ENCODE results near the gene INS. TPM values are rescaled to one million over a fixed set of nuclear protein-coding genes. Genes with fewer than 3 reads are reported as not detected.

The INS gene
- total and polyA plus RNA-seq, 4 donors: 0.16 to 0.37 TPM; not detected in 2

GRCh38 chr11:2186669-2187279 lies 25.8 kb upstream of the INS start:
- WGBS: 36% methylated on average over 21 of the region's 21 CpGs
- Histone ChIP-seq H3K9me3 (ENCODE audit: control insufficient read depth in 4 of 4, low read length in 3 of 4) (no peaks in the 10 kb centered on the region), H3K9ac (ENCODE audit: low read depth in 1 of 2, low read length in 2 of 2) (no peak overlapping the region), H3K4me1 (ENCODE audit: control insufficient read depth in 4 of 4, insufficient read depth in 4 of 4, low read length in 3 of 4) (no peaks in the 10 kb centered on the region), H3K36me3 (ENCODE audit: control insufficient read depth in 4 of 4, insufficient read depth in 3 of 4, low read depth in 1 of 4, low read length in 3 of 4) (no peaks in the 10 kb centered on the region), H3K27me3 (ENCODE audit: control insufficient read depth in 4 of 4, insufficient read depth in 4 of 4, low read length in 3 of 4) (peaks cover 0 to 5% (median 3%) of the 10 kb centered on the region in 4 donors), H3K27ac (ENCODE audit: low read depth in 1 of 2, low read length in 2 of 2) (no peak overlapping the region), H3K4me3 (ENCODE audit: low read depth in 1 of 3, low read length in 3 of 3) (no peak overlapping the region)
- DNase-seq (ENCODE audit: low spot score): peak; percentile 44
- TF ChIP-seq, protein P1, sequence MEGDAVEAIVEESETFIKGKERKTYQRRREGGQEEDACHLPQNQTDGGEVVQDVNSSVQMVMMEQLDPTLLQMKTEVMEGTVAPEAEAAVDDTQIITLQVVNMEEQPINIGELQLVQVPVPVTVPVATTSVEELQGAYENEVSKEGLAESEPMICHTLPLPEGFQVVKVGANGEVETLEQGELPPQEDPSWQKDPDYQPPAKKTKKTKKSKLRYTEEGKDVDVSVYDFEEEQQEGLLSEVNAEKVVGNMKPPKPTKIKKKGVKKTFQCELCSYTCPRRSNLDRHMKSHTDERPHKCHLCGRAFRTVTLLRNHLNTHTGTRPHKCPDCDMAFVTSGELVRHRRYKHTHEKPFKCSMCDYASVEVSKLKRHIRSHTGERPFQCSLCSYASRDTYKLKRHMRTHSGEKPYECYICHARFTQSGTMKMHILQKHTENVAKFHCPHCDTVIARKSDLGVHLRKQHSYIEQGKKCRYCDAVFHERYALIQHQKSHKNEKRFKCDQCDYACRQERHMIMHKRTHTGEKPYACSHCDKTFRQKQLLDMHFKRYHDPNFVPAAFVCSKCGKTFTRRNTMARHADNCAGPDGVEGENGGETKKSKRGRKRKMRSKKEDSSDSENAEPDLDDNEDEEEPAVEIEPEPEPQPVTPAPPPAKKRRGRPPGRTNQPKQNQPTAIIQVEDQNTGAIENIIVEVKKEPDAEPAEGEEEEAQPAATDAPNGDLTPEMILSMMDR (IDR thresholded peaks at IDR 0.05; ENCODE audit: low read depth, low read length, missing input control): peak; percentile 48
- no peak for TF ChIP-seq SP1 (IDR thresholded peaks at IDR 0.05)
- TF ChIP-seq GABPA (IDR thresholded peaks at IDR 0.05 in 1 of 2, conservative IDR thresholded peaks at IDR 0.05 in 1 of 2): no peak
- no peak for TF ChIP-seq YY1 (IDR thresholded peaks at IDR 0.05)
- TF ChIP-seq TAF1 (conservative IDR thresholded peaks at IDR 0.05): no peak
- peak; percentile 44 to 60 for TF ChIP-seq RAD21 (IDR thresholded peaks at IDR 0.05)
- TF ChIP-seq, protein P2, sequence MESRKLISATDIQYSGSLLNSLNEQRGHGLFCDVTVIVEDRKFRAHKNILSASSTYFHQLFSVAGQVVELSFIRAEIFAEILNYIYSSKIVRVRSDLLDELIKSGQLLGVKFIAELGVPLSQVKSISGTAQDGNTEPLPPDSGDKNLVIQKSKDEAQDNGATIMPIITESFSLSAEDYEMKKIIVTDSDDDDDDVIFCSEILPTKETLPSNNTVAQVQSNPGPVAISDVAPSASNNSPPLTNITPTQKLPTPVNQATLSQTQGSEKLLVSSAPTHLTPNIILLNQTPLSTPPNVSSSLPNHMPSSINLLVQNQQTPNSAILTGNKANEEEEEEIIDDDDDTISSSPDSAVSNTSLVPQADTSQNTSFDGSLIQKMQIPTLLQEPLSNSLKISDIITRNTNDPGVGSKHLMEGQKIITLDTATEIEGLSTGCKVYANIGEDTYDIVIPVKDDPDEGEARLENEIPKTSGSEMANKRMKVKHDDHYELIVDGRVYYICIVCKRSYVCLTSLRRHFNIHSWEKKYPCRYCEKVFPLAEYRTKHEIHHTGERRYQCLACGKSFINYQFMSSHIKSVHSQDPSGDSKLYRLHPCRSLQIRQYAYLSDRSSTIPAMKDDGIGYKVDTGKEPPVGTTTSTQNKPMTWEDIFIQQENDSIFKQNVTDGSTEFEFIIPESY (IDR thresholded peaks at IDR 0.05): no peak

DNA sequence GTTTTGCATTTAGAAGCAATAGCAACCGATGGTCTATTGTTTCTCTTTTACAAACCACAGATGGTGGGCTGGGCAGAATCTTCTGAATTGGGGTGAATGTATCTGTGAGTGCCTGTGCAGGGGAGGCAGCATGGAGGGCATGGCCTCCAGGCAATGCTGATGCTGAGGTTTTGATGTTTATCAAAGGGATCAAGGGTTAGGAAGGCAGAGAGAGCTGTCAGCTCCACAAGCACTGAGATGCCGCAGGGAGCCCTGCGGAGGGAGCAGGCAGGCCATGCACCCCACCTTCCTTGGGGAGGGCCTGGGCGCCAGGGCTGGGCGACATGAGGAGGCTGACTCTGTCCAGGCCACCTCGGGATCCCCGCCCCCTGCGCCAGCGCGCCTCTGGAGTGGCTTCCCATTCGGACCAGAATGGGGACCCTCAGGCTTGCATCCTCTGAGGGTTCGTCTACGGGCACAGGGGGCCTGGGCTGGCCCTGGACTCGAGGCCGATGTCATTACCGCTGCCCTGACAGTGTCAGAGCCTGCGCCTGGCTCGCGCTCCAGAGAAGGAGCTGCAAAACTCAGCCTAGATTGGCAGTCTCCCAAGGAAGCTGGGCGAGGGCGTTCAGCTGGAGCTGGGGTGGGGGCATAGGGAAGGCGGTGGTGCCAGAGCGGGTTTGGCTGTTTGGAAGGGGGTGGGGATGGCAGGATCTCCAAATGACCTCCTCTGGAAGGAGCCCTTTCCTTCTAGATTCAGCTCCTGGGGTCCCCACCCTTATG lies 24.5 kb upstream of the INS start:
- no peak for TF ChIP-seq NR2F2 (IDR thresholded peaks at IDR 0.05)
- TF ChIP-seq EGR1 (IDR thresholded peaks at IDR 0.05; ENCODE audit: low read depth in 2 of 2): no peak
- TF ChIP-seq HNF4G (IDR thresholded peaks at IDR 0.05): no peak
- no peak for TF ChIP-seq RXRA (IDR thresholded peaks at IDR 0.05)
- TF ChIP-seq FOXA2 (IDR thresholded peaks at IDR 0.05): no peak
- TF ChIP-seq, protein P3, sequence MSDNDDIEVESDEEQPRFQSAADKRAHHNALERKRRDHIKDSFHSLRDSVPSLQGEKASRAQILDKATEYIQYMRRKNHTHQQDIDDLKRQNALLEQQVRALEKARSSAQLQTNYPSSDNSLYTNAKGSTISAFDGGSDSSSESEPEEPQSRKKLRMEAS (IDR thresholded peaks at IDR 0.05): no peak
- no peak for TF ChIP-seq HNF4A (conservative IDR thresholded peaks at IDR 0.05)
- no peak for TF ChIP-seq RAD21 (IDR thresholded peaks at IDR 0.05)
- no peak for TF ChIP-seq SP1 (IDR thresholded peaks at IDR 0.05)
- no peak for TF ChIP-seq YY1 (IDR thresholded peaks at IDR 0.05)
- TF ChIP-seq, protein P4, sequence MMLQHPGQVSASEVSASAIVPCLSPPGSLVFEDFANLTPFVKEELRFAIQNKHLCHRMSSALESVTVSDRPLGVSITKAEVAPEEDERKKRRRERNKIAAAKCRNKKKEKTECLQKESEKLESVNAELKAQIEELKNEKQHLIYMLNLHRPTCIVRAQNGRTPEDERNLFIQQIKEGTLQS (IDR thresholded peaks at IDR 0.05): no peak
- TF ChIP-seq GABPA (IDR thresholded peaks at IDR 0.05 in 1 of 2, conservative IDR thresholded peaks at IDR 0.05 in 1 of 2): no peak
- TF ChIP-seq, protein P5, sequence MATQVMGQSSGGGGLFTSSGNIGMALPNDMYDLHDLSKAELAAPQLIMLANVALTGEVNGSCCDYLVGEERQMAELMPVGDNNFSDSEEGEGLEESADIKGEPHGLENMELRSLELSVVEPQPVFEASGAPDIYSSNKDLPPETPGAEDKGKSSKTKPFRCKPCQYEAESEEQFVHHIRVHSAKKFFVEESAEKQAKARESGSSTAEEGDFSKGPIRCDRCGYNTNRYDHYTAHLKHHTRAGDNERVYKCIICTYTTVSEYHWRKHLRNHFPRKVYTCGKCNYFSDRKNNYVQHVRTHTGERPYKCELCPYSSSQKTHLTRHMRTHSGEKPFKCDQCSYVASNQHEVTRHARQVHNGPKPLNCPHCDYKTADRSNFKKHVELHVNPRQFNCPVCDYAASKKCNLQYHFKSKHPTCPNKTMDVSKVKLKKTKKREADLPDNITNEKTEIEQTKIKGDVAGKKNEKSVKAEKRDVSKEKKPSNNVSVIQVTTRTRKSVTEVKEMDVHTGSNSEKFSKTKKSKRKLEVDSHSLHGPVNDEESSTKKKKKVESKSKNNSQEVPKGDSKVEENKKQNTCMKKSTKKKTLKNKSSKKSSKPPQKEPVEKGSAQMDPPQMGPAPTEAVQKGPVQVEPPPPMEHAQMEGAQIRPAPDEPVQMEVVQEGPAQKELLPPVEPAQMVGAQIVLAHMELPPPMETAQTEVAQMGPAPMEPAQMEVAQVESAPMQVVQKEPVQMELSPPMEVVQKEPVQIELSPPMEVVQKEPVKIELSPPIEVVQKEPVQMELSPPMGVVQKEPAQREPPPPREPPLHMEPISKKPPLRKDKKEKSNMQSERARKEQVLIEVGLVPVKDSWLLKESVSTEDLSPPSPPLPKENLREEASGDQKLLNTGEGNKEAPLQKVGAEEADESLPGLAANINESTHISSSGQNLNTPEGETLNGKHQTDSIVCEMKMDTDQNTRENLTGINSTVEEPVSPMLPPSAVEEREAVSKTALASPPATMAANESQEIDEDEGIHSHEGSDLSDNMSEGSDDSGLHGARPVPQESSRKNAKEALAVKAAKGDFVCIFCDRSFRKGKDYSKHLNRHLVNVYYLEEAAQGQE (IDR thresholded peaks at IDR 0.05): no peak
- TF ChIP-seq FOXA1 (IDR thresholded peaks at IDR 0.05): no peak
- TF ChIP-seq TAF1 (conservative IDR thresholded peaks at IDR 0.05): no peak
- peaks cover 0 to 5% (median 3%) of the 10 kb centered on the region in 4 donors for H3K27me3 ChIP-seq (ENCODE audit: control insufficient read depth in 4 of 4, insufficient read depth in 4 of 4, low read length in 3 of 4)
- H3K27ac ChIP-seq (ENCODE audit: low read depth in 1 of 2, low read length in 2 of 2): no peak overlapping the region
- no peak overlapping the region for H3K4me3 ChIP-seq (ENCODE audit: low read depth in 1 of 3, low read length in 3 of 3)
- no peak for DNase-seq (ENCODE audit: low spot score)
- no peak overlapping the region for H3K9ac ChIP-seq (ENCODE audit: low read depth in 1 of 2, low read length in 2 of 2)
- WGBS: 71% methylated on average over 23 of the region's 23 CpGs
- H3K9me3 ChIP-seq (ENCODE audit: control insufficient read depth in 4 of 4, low read length in 3 of 4): no peaks in the 10 kb centered on the region
- H3K36me3 ChIP-seq (ENCODE audit: control insufficient read depth in 4 of 4, insufficient read depth in 3 of 4, low read depth in 1 of 4, low read length in 3 of 4): no peaks in the 10 kb centered on the region
- H3K4me1 ChIP-seq (ENCODE audit: control insufficient read depth in 4 of 4, insufficient read depth in 4 of 4, low read length in 3 of 4): no peaks in the 10 kb centered on the region

All from liver (tissue), 9 donors.